HG02938 (cell line): ENCODE results near the gene CFAP65.

Experiments used
- ATAC-seq: cut with Tn5 transposase; IDR thresholded peaks from one replicate; pipeline ENCODE4 v1.9.1; 2021; ENCODE audit warnings: mild to moderate bottlenecking, moderate library complexity; ENCODE audit not compliant: unreplicated experiment

Gene CFAP65

DNA sequence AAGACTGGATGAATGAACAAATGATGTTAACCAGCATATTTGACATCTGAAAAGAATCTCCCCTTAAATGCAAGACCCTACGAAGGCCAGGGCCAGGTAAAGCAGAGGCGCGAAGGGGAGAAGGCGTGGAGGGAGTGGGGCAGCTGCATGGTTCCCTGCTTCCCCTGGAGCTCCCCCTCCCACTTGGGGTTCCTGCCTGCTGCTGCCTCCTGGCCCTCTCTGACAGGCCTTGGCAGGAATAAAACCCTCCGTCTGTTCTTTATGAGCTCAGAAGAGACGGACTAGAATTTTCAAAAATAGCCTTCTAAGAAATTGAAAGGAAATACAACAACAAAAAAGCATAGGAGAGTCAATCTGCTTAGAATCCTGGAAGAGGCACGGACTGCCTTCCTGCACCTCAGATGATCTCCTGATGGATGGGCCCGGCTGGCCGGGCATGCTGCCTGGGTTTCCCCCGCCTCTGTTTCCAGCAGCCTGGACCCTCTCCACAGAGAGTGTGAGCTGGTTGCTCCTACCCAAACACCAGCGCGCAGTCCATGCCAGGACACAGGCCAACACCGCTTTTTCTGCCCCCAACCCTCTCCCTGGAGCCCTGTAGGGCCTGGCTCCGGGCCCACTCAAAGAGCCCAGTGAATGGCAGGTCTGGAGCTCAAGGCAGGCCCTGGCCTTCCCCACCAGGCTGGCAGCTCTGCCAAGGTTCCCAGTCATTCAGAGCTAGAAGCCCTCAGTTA lies 23.9 kb downstream of the CFAP65 start:
- ATAC-seq = no peak

DNA sequence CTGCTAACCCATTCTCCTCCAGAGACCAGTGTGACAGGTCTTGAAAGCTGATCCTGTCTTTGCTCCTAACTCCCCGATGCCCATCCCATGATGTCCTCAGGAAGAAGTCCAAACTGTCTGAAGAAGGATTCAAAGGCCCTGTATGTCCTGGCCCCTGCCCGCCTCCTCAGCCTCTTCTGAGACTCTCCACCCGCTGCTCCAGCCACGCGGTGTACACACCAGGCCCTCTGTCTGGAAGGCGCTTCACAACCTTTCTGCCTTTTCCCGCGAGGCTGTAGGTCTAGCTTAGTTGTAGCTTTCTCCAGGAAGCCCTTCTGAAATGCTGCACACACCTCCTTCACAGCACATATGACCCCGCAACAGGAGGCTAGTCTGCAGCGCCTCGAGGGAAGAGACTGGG lies 24.6 kb downstream of the CFAP65 start:
- ATAC-seq = no peak

DNA sequence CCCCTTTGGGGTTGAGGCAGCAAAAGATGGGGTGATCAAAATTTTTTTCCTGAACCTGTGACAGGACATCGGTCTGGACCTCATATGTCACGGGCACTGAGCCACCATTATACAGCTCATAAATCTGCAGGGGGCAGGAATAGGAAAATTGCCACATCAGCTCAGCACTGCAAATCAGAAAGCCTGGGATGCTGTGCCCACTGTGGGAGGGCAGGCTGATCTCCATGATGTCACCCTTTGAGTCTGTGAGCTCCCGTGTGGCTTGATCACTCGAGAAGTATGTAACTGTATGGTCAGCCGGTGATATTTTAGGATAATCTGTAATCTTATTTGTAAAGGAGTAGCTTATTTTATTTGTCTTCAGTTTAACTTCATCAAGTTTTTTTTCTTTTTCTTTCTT lies 30.4 kb downstream of the CFAP65 start:
- no peak for ATAC-seq

DNA sequence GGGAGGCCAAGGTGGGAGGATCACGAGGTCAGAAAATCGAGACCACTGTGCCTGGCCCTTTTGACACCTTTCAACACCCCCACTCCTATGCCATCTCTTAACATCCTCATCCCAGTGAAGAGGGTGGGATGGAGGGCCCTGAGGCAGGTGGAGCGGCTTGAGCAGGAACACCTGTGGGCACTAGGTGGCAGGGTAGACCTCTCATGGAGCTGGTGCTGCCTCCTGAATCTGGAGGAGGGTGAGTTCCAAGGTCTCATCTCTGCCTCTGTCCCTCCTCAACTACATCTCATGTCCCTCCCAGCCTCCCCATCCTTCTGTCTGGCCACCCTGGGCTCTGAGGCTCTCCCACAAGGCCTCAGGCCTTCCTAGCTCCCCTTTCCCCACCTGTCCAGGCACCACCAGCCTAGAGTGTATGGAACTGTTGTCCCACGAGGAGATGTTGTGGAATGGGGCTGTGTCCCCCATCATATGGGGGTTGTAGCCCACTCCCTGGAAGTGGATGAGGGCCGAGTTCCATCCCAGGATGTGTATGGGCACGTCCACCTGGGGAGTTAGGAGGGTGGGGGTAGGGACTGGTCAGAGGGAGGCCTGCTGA lies 31.1 kb downstream of the CFAP65 start:
- no peak for ATAC-seq

DNA sequence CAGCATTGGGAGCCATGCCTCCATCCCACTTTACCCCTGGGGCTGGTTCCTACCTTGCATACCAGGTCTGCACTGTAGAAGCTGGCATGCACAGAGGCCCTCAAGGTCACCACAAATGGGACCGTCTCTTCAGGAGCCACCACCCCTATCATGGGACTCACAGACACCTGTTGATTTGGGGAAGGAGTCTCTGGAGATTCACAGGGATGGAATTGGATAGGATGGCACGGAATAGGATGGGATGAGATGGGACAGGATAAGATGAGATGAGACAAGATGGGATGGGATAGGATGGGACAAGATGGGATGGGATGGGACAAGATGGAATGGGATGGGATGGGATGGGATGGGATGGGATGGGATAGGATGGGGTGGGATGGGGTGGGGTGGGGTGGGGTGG lies 32.0 kb downstream of the CFAP65 start:
- ATAC-seq = no peak

DNA sequence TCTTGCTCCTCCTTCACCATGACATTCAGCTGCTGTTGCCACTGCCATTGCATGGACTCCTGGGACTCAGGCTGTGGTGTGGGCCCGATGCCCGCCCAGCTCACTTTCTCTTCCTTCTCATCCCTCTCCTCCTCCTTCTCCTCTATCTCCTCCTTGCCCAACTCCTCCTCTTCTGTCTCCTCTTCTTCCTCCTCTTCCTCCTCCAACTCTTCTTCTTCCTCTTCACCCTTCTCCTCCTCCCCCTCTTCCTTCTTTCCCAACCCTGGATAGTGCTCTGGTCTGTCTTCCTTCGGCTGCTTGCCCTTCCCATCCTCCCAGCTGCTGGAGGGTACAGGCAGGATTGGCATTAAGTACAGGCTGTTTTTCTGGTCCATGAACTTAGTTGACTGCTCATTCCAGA lies 37.3 kb downstream of the CFAP65 start:
- ATAC-seq = no peak

DNA sequence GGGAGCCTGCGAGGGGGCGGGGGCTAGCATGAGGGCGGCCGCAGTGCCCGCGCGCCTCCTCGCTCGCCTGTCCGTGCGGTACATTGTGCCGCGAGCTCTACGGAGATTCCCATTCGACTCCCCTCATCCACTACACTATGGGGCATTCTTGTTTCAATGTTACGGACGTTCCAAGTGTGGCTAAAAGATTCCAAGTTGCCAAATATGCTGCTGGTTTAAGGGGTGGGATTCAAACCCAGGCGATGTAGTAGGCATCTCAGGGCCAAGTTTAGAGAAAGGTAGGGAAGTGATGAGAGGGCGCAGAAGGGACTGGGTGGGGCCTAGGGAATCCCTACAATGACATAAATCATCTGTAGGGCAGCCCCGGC lies 38.1 kb downstream of the CFAP65 start:
- no peak for ATAC-seq

DNA sequence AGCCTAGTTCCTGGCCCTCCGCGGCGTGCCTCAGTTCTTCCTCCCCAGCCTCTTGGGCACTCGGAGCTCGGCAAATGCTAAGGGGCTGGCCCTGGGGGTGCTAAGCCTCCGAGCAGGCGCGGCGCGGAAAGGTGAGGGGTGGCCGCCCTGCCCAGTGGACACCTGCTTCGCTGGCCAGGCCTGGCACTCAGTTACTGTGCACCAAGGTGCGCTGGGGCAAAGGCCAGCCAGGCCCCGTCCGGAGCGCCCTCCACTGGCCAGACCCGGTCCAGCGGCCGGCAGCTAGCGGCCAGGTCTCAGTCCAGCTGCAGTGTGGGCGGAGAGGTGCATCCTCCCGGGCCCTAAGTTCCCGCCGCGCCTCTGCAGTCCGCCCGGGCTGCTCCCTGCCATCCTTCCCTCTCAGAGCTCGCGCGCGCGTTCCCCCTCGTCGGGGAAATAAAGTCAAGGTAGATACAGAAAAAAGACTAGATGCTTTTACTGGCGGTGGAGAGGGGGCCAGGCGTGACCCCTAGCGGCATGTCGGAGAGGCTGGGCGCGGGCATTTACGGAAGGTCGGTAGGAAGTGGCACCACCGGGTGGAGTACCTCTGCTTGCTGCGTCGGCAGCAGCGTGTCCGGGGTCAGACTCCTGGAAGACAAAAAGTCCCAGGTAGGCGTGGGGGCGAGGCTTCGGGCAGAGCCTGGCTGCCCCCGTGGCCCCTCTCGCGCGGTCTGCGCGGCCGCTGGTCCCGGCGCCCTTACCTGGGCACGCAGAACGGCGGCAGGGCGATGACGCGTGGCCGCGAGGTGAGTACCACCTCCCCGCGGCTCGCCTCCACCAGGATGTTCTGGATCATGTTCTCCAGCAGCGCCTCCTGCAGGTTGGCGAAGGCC lies 38.7 kb downstream of the CFAP65 start:
- ATAC-seq = no peak

DNA sequence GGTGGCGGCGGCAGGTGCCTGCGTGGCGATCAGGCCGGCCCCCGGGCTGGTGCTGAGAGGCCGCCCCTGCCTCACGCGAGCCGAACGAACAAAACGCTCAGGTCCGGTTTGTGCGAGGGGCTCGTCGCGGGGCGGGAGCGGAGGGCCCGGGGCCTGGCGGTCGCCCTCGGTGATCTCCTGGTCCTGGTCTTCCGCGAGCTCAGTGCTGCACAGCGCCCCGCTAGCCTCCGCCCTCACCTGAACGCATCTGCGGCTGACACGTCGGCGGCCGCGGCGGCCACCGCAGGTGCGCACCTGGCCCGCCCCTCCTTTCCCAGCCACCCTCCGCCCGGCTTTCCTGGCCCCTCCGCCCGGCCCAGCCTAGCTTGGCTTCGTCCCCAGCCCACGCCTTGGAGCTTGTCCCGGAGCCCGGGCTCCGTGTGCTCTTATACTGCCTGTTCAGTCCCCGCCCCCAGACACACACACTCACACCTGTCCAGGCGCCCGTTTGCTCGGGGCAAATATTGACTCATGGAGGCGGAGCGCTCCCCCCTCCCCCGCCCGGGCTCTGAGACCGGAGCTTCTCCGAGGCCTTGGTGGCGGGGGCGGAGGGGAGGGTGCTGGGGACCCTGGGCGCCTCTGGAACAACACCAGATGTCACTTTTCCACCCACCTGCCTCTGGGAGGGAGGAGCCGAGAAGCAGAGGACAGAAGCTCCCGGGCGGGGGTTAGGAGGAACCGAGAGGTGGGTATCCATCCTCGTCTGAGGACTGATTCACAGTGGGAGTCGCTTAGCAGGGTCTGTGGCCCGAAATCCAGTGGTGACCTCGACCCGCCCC lies 39.5 kb downstream of the CFAP65 start:
- ATAC-seq = no peak

DNA sequence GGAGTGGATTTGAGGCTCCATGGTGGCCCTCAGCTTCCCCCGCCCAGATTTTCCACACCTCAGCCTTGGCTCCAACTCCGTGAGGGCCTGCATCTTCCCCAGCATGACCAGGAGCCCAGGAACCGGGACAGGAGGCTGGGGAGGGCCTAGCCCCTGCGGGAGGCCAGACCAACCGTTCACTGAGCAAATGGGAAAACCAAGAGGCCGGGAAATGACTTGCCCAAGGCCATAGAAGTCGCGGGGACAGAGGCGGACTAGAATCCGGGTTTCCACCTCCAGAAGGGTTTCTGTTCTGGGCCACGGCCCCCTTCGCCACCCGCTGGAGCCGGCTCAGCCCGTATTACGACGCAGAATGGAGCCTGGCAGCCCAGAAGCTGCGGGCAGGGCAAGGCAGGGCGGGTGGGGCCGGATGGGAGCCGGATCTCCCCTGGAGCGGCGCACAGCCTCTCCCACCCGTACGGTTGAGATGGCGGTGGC lies 40.2 kb downstream of the CFAP65 start:
- no peak for ATAC-seq

DNA sequence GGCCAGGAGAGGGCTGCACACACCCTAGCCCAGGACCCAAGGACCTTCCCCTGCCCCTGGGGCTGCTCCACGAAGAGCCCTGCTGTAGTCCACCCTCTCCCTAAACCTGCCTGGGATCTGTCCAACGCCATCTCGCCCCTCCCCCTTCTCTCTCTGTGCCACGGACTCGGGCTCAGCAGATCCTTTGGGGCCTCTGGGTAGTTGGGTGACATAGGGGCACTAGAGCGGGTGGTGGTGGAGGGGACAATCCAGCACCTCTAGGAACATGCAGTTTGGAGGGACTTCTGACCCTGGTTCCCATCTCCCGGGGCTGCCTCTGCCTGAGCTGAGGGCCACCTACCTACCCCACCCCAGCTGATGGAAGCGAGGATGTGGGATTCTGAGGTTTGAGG lies 40.8 kb downstream of the CFAP65 start:
- no peak for ATAC-seq

DNA sequence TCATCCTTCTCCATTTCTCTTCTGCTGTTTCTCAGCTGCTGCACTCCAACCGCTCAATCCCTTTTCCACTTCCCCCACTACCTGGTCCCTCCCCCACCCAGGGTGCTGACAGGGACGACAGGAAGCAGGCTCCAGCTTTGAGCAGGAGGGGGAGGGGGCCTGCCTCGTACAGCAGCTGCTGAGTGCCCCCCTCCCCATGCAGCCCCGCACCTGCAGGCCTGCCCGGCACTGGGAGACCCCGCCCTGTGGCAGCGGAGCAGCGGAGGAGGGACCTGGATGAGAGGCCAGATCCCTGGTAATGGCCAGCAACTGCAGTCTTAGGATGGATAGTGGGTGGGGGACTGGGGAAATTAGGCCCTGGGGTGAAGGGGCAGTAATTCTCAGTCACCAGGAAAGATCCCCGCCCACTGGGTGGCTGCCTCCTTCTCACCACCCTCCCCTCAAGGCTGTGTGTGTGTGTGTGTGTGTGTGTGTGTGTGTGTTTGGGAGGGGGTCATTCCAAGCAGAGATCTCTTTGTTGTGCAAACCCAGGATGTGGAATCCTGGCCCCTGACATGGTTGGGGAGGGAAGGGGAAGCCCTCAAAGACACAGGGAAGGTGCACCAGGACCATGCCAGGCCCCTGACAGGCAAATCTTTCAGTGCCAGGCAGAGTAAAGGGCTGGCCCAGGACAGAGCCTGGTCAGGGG lies 41.3 kb downstream of the CFAP65 start:
- no peak for ATAC-seq

DNA sequence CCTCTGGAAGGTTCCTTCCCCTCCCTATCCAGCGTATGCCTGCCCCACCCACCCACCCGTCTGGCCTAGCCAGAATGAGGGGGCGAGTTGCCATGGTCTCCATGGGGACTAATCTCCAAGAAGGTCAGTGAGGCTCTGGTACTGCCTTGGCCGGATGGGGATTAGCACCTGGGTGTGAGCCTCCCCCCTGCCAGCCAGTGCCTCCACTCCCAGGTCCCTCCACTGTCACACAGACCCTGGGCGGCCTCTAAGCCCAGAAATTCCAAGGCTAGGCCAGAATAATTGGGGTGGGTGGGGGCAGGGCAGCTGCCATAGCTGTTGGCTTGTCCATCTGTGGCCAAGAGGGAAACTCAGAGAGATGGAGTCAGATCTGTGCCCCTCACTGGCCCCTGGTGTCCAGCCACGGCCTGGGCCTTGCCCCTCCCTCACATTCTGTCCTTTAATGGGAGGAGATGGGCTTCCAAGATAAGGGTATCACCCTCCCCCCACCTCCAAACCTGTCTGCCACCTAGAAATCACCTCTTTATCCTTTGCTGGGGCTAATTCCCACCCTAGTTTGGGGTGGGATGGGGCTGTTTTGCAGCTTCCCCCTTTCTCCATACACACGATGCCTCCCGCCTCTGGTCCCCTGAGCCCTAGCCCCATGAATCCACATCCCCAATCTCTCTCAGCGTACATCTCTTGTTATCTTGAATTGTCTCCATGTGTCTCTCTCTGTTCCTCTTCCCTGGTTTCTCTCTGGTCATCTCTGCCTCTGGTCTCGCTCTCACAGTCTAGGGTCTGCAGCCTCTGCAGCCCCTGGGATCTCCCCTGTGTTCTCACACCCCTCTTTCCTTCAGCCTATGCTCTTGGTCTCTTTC lies 42.1 kb downstream of the CFAP65 start:
- no peak for ATAC-seq

DNA sequence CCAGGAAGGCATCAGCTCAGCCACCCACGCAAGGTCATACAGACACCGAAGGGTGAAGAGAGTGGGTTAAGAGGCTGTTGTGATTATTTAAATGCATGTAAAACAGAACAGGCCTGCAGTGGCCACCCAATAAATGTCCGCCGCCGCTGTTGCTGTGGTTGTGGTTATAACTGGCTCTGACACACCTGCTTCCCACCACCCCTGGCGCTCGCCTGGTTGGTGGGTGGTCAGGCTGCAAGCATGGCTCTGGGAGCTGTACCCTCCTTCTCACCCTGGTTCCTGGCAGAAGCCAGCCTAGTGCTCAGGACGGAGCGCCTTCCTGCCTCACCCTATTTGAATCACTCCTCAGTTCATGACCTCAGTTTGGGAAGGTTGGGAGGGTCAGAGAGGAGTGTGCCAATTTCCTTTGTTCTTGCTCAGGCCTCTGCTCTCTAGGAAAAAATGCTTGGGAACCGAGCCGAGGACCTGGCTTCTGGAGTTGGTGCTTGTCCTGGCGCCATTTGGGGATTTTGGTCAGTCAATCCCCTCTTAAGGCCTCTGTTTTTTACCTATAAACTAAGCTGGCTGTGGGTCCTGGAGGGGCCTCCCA lies 42.8 kb downstream of the CFAP65 start:
- no peak for ATAC-seq

DNA sequence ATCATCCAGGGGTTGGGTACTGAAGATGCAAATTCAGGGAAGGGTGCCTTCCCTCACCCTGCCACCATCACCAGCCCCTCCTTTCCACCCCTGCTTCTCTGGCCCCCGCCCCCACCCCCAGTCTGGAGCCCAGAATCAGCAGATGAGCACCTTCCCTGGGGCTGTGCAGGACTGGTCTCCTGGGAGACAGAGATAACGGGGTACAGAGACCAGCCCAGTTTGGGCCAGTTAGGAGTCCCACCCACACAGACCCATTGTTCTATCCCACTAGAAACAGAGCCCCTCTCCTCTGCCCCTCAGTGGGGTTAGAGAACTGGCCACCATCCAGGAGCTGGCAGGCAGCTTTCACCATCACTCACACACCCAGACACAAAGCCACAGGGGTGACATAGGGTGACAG lies 43.6 kb downstream of the CFAP65 start:
- no peak for ATAC-seq

DNA sequence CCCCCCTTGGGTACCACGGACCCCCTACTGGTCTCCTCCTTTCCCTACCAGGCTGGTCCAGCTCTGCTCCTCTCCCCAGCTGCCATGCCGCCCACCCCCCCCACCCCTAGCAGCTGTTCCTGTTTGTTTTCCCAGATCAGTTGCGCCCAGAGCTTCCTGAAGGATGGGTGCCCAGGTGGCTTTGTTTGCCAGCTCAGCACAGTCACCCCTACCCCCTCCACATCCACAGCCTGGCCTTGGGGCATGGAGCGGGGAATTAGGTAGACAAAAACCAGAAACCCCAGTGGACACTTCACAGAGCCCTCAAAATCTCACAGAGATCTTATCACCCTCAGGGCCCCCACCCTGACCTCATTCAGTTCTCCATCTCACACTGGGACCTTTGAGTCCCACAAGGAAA lies 44.4 kb downstream of the CFAP65 start:
- no peak for ATAC-seq

DNA sequence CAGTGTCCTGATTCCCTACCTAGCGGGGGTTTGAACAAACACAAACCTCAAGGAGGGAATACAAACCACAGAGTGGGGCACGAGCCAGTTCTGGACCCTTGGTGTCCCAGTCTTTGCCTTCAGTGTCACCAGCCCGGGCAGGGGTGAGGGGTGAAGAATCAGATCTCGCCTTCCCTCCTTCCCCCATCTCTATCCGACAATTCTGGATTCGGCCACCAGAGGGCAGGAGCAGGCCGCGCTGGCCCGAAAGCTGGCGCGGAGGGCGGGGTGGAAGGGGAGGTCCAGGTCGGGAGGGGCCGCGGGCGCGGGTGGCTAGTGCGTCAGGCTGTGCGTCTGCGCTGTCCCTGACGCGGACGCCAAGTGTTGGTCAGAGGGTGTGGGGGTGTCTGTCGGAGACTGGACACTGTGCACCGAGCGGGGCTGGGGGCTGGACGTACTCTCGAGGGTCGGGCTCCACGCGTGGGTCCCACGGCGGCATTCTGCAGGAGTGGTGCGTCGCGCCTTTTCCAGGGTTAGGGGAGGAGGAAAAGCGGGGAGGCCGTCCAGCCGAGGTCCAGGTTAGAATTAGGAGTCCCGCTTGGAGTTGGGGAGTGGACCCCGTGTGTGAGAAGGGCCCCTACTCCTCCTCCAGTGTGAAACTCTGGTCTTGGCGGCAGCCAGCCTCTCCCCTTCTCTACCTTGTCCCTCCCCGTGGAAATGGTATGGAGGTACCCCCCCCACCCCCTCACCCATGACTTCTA lies 45.2 kb downstream of the CFAP65 start:
- no peak for ATAC-seq

DNA sequence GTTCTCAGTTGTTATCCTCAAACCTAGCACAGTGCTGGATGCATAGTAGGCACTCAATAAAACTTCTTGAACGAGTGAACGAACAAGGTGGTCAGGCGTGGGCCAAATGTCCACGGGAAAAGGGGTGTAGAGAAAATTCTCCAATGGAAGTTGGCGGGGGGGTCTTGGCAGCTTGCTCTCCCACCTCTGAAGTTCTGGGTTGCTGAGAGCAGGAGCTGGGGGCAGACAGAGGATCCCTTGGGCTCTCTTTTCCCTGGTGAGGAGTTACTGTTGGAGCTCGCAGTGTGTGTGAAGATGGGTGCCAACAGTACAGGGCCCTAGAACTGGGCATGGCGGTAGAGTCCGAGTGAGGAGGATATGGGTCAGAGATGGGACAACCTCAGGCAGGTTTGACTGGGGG lies 45.8 kb downstream of the CFAP65 start:
- no peak for ATAC-seq
